HCT116 (cell line): ENCODE data around the gene CWC15. TPM values are rescaled to one million over a fixed set of nuclear protein-coding genes. Genes with fewer than 3 reads are reported as not detected.

Source experiments
- ATAC-seq: fragments of 200-7000 bp; cut with Tn5 transposase; 2 replicates; pipeline ENCODE4 v1.9.1; 2020; ENCODE audit warnings: mild to moderate bottlenecking, moderate library complexity
- BruUV-seq: library from RNA; stranded (reverse); fragments of 400-500 nt; replicated peaks from 2 replicates; lab custom pipeline; 2021; lab: Mats Ljungman, UMichigan
- CTCF ChIA-PET: fragments of 300-600 bp; sonication (Branson Sonifier 250); formaldehyde crosslinking; loops from one replicate; lab custom pipeline; 2021; ENCODE audit warnings: antibody characterized with exemption; lab: Charles Lee
- POLR2A ChIA-PET: fragments of 300-600, 350-600 bp; sonication (Branson Sonifier 250); formaldehyde crosslinking; loops from one replicate; lab custom pipeline; 2021; ENCODE audit warnings: antibody characterized with exemption; lab: Charles Lee
- RAD21 ChIA-PET, 2 experiments: fragments of 300-600 bp; sonication (Branson Sonifier 250); formaldehyde crosslinking; loops; one replicate each; lab custom pipeline; 2023; ENCODE audit warnings: low total read pairs in 2 of 2; ENCODE audit not compliant: uncharacterized antibody in 2 of 2, unreplicated experiment in 2 of 2, low non-redundant PET in 1 of 2; lab: Charles Lee
- DNase-seq: peaks from one replicate; pipeline ENCODE4 v3.0.0-alpha.2; 2010; ENCODE audit warnings: low read depth, low spot score
- H2AFZ ChIP-seq: fragments of 200-600 bp; shearing (Covaris generic), sonication (generic); 2 replicates; pipeline ENCODE4 v1.6.1; 2017; ENCODE audit warnings: low read depth, mixed run types, mixed read lengths, antibody characterized with exemption, low read length; ENCODE audit not compliant: poor library complexity, severe bottlenecking
- H3K27ac ChIP-seq: 2 replicates; pipeline ENCODE4 v1.5.1; 2012; ENCODE audit warnings: low read depth, low read length
- H3K27me3 ChIP-seq: fragments of 200-600 bp; sonication (generic); 2 replicates; pipeline ENCODE4 v1.6.1; 2016; ENCODE audit warnings: mixed run types, low read length, mixed read lengths; ENCODE audit not compliant: insufficient read depth
- H3K36me3 ChIP-seq, 2 experiments: fragments of 200-500 bp in 1 of 2; fragments of 200-600 bp in 1 of 2; sonication (Bioruptor generic) in 1 of 2; sonication (generic) in 1 of 2; 2 replicates each; pipeline versions ENCODE4 v1.5.1 to v1.6.1; 2014 to 2016; ENCODE audit warnings: low read length in 2 of 2, inconsistent platforms in 1 of 2, mixed read lengths in 1 of 2, mixed run types in 1 of 2; ENCODE audit not compliant: insufficient read depth in 2 of 2, control insufficient read depth in 1 of 2
- H3K4me1 ChIP-seq, 2 experiments: fragments of 200-600 bp in 1 of 2; sonication (generic) in 1 of 2; 2 replicates each; pipeline versions ENCODE4 v1.5.1 to v1.6.1; 2012 to 2017; ENCODE audit warnings: low read length in 2 of 2, inconsistent platforms in 1 of 2, mild to moderate bottlenecking in 1 of 2, mixed read lengths in 1 of 2, mixed run types in 1 of 2, moderate library complexity in 1 of 2; ENCODE audit not compliant: insufficient read depth in 2 of 2, control insufficient read depth in 1 of 2
- H3K4me2 ChIP-seq: fragments of 200-600 bp; sonication (generic); 2 replicates; pipeline ENCODE4 v1.6.1; 2017; ENCODE audit warnings: mixed run types, low read length, mixed read lengths
- H3K4me3 ChIP-seq, 2 experiments: fragments of 200-600 bp in 1 of 2; sonication (generic) in 1 of 2; replicated peaks in 1 of 2; 2 replicates each; pipeline ENCODE4 v1.5.1; 2011 to 2016; ENCODE audit warnings: low read length in 2 of 2, control low read depth in 1 of 2, low read depth in 1 of 2, mild to moderate bottlenecking in 1 of 2, mixed read lengths in 1 of 2, mixed run types in 1 of 2
- H3K79me2 ChIP-seq: fragments of 200-600 bp; sonication (generic); 2 replicates; pipeline ENCODE4 v1.6.1; 2017; ENCODE audit warnings: mild to moderate bottlenecking, mixed run types, low read length, moderate library complexity, mixed read lengths; ENCODE audit not compliant: insufficient read depth
- H3K9ac ChIP-seq: fragments of 200-600 bp; sonication (generic); 2 replicates; pipeline ENCODE4 v1.6.1; 2016; ENCODE audit warnings: low read length, mixed read lengths
- H3K9me2 ChIP-seq: fragments of 200-600 bp; sonication (generic), shearing (Covaris generic); 2 replicates; pipeline ENCODE4 v1.6.1; 2017; ENCODE audit warnings: mixed run types, mild to moderate bottlenecking, moderate library complexity; ENCODE audit not compliant: insufficient read depth
- H3K9me3 ChIP-seq, 2 experiments: fragments of 200-500 bp in 1 of 2; fragments of 200-600 bp in 1 of 2; sonication (Bioruptor generic) in 1 of 2; sonication (generic) in 1 of 2; 2 replicates each; pipeline ENCODE4 v1.6.1; 2014 to 2017; ENCODE audit warnings: low read length in 2 of 2, mixed read lengths in 2 of 2, inconsistent platforms in 1 of 2, low read depth in 1 of 2, mild to moderate bottlenecking in 1 of 2, mixed run types in 1 of 2, moderate library complexity in 1 of 2; ENCODE audit not compliant: control insufficient read depth in 1 of 2, insufficient read depth in 1 of 2
- H4K20me1 ChIP-seq: fragments of 200-600 bp; sonication (generic), shearing (Covaris generic); 2 replicates; pipeline ENCODE4 v1.6.1; 2017; ENCODE audit warnings: mixed run types, mild to moderate bottlenecking, moderate library complexity; ENCODE audit not compliant: insufficient read depth
- CBX3 ChIP-seq: IDR thresholded peaks from 2 replicates; pipeline ENCODE4 v1.6.1; 2012; ENCODE audit warnings: low read depth
- CTCF ChIP-seq, 3 experiments: fragments of 200-600 bp in 1 of 3; sonication (generic) in 1 of 3; IDR thresholded peaks in 2 of 3; conservative IDR thresholded peaks in 1 of 3; 2 replicates each; pipeline ENCODE4 v1.5.1; 2012 to 2017; ENCODE audit warnings: low read depth in 2 of 3, low read length in 2 of 3, antibody characterized with exemption in 1 of 3, borderline replicate concordance in 1 of 3, control low read depth in 1 of 3, mild to moderate bottlenecking in 1 of 3, mixed read lengths in 1 of 3, mixed run types in 1 of 3, moderate library complexity in 1 of 3; ENCODE audit not compliant: insufficient read depth in 1 of 3
- ELF1 ChIP-seq: IDR thresholded peaks from 2 replicates; pipeline ENCODE4 v1.6.1; 2012; ENCODE audit warnings: low read depth, borderline replicate concordance
- EZH2phosphoT487 ChIP-seq: fragments of 200-600 bp; IDR thresholded peaks from 2 replicates; pipeline ENCODE4 v1.6.1; 2018; ENCODE audit warnings: antibody characterized with exemption, borderline replicate concordance
- FOSL1 ChIP-seq: IDR thresholded peaks from 2 replicates; pipeline ENCODE4 v1.6.1; 2012; ENCODE audit warnings: low read depth
- JUND ChIP-seq: IDR thresholded peaks from 2 replicates; pipeline ENCODE4 v1.6.1; 2012
- MAX ChIP-seq: IDR thresholded peaks from 2 replicates; pipeline ENCODE4 v1.6.1; 2012
- POLR2A ChIP-seq: IDR thresholded peaks from 2 replicates; pipeline ENCODE4 v1.7.0; 2011; ENCODE audit warnings: borderline replicate concordance; ENCODE audit not compliant: insufficient read depth, insufficient read length; ENCODE audit errors: extremely low read depth
- POLR2AphosphoS5 ChIP-seq: IDR thresholded peaks from 2 replicates; pipeline ENCODE4 v1.6.1; 2011; ENCODE audit warnings: mild to moderate bottlenecking, low read depth, low read length, moderate library complexity
- SIN3A ChIP-seq: IDR thresholded peaks from 2 replicates; pipeline ENCODE4 v1.6.1; 2012; ENCODE audit warnings: low read depth
- SP1 ChIP-seq: IDR thresholded peaks from 2 replicates; pipeline ENCODE4 v1.6.1; 2012; ENCODE audit warnings: low read depth
- SRF ChIP-seq: IDR thresholded peaks from 2 replicates; pipeline ENCODE4 v1.6.1; 2012; ENCODE audit warnings: low read depth
- TCF7L2 ChIP-seq: IDR thresholded peaks from 2 replicates; pipeline ENCODE4 v1.7.0; 2011; ENCODE audit warnings: borderline replicate concordance, inconsistent platforms; ENCODE audit not compliant: insufficient read depth, insufficient read length; ENCODE audit errors: extremely low read depth
- ZFX ChIP-seq: fragments of 450-650 bp; IDR thresholded peaks from 2 replicates; pipeline ENCODE4 v1.6.1; 2017
- ZNF274 ChIP-seq: fragments of 200-500 bp; sonication (Bioruptor generic); IDR thresholded peaks from 2 replicates; pipeline ENCODE4 v1.6.1; 2014; ENCODE audit warnings: mild to moderate bottlenecking, low read depth, low read length, inconsistent platforms
- intact Hi-C: fragments of 100-400 bp; cut with micrococcal nuclease; formaldehyde crosslinking; loops from 2 replicates; pipeline ENCODE4 v1.10.0; 2022
- total RNA-seq: library from RNA; stranded (reverse); gene quantifications from one replicate; pipeline ENCODE4 v1.2.1, GENCODE V29; 2021; ENCODE audit not compliant: unreplicated experiment
- TF ChIP-seq, protein P1 (sequence below): IDR thresholded peaks from 2 replicates; pipeline ENCODE4 v1.6.1; 2012

Gene CWC15
- total RNA-seq, 1 experiment from 2014 or later, result 47.6 TPM

- H4K20me1 ChIP-seq, result no peaks in the 10 kb centered on the region
- H3K79me2 ChIP-seq, result no peaks in the 10 kb centered on the region
- ATAC-seq (no peak), DNase-seq (no peak)
- no peaks in the 10 kb centered on the region for H3K4me1 ChIP-seq
- no TSS peak for BruUV-seq
- RAD21 ChIA-PET, result no interaction called here
- H3K9me3 ChIP-seq, result no peaks in the 10 kb centered on the region
- H2AFZ ChIP-seq, result no peak overlapping the region
- no peaks in the 10 kb centered on the region for H3K27me3 ChIP-seq
- no peak for TF ChIP-seq TCF7L2
- TF ChIP-seq SRF, result no peak
- no peak for TF ChIP-seq FOSL1
- TF ChIP-seq POLR2A, result no peak
- no peak for TF ChIP-seq JUND
- TF ChIP-seq SP1, result no peak
- no peak for TF ChIP-seq ELF1
- TF ChIP-seq ZNF274, result no peak
- no peak for TF ChIP-seq POLR2AphosphoS5
- intact Hi-C loops, result no loop called here
- H3K36me3 ChIP-seq, result no peaks in the 10 kb centered on the region
- CTCF ChIA-PET, result no interaction called here
- no peaks in the 10 kb centered on the region for H3K9me2 ChIP-seq
- H3K4me2 ChIP-seq, result no peak overlapping the region
- H3K27ac ChIP-seq, result no peak overlapping the region
- H3K9ac ChIP-seq, result no peak overlapping the region
- POLR2A ChIA-PET, result no interaction called here
- no peak overlapping the region for H3K4me3 ChIP-seq
These were observed 35.0 kb downstream of the CWC15 start for GRCh38 chr11:94938095-94939055.

DNA sequence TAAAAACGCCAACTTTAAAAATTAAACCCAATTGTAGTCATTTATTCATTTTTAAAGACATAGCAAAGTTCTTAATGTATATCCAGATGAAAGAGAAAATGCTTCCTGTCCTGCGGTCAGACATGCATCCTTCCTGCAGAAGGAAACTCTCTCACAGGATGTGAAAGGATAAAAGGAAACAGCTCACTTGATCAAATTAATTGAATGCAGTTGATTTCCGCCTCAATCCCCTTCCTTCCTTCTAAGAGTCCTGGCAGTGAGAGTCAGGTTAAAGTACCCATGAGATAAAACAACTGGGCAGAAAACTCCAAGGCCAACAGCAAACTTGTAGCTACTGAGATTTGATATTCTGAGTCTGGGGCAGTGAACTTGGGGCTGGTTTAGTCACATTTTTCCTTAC, 38.5 kb downstream of the CWC15 start:
- Histone ChIP-seq H3K36me3 (no peaks in the 10 kb centered on the region), H3K4me1 (no peaks in the 10 kb centered on the region), H3K9ac (no peak overlapping the region), H3K9me3 (no peaks in the 10 kb centered on the region), H3K9me2 (no peaks in the 10 kb centered on the region), H2AFZ (no peak overlapping the region), H3K27me3 (no peaks in the 10 kb centered on the region), H3K4me2 (no peak overlapping the region), H3K4me3 (no peak overlapping the region), H4K20me1 (no peaks in the 10 kb centered on the region), H3K27ac (no peak overlapping the region), H3K79me2 (no peaks in the 10 kb centered on the region)
- BruUV-seq, result no TSS peak
- RAD21 ChIA-PET, result no interaction called here
- intact Hi-C loops, result no loop called here
- no peak for DNase-seq
- POLR2A ChIA-PET, result no interaction called here
- CTCF ChIA-PET, result no interaction called here
- ATAC-seq, result no peak
- TF ChIP-seq SIN3A, result no peak
- TF ChIP-seq ELF1, result no peak
- TF ChIP-seq ZFX, result no peak
- TF ChIP-seq CTCF (IDR thresholded peaks at IDR 0.05 in 2 of 3, conservative IDR thresholded peaks at IDR 0.05 in 1 of 3; ENCODE audit: borderline replicate concordance in 1 of 3, insufficient read depth in 1 of 3, low read depth in 2 of 3, low read length in 2 of 3), result no peak
- TF ChIP-seq MAX, result no peak
- TF ChIP-seq CBX3, result no peak
- TF ChIP-seq SP1, result no peak
- TF ChIP-seq POLR2AphosphoS5, result no peak
- no peak for TF ChIP-seq EZH2phosphoT487
- TF ChIP-seq, protein P1, sequence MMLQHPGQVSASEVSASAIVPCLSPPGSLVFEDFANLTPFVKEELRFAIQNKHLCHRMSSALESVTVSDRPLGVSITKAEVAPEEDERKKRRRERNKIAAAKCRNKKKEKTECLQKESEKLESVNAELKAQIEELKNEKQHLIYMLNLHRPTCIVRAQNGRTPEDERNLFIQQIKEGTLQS, result no peak
- TF ChIP-seq ZNF274, result no peak
